OCI-LY7 (cell line): ENCODE data around the gene TMEM154. TPM values are rescaled to one million over a fixed set of nuclear protein-coding genes. Genes with fewer than 3 reads are reported as not detected.

Experiments
- BruUV-seq: library from RNA; stranded (reverse); fragments of 400-500 nt; replicated peaks from 2 replicates; lab custom pipeline; 2021; lab: Mats Ljungman, UMichigan
- CTCF ChIA-PET: fragments of 300-600 bp; sonication (Branson Sonifier 250); formaldehyde crosslinking; loops from one replicate; lab custom pipeline; 2022; ENCODE audit warnings: antibody characterized with exemption; ENCODE audit not compliant: unreplicated experiment; lab: Charles Lee
- POLR2A ChIA-PET: fragments of 300-600 bp; sonication (Branson Sonifier 250); formaldehyde crosslinking; loops from one replicate; lab custom pipeline; 2022; ENCODE audit warnings: antibody characterized with exemption; lab: Charles Lee
- DNase-seq: peaks from one replicate; pipeline ENCODE4 v3.0.0-alpha.2; 2015; ENCODE audit warnings: low spot score
- H2AFZ ChIP-seq: fragments of 200-600 bp; sonication (generic), shearing (Covaris generic); 2 replicates; pipeline ENCODE4 v1.6.1; 2014; ENCODE audit warnings: mild to moderate bottlenecking, antibody characterized with exemption, low read length, moderate library complexity
- H3K27ac ChIP-seq: fragments of 200-600 bp; sonication (generic); 2 replicates; pipeline ENCODE4 v1.5.1; 2014; ENCODE audit warnings: mixed run types, low read depth, mild to moderate bottlenecking, moderate library complexity, low read length, inconsistent platforms; ENCODE audit not compliant: poor library complexity, severe bottlenecking
- H3K36me3 ChIP-seq: fragments of 200-600 bp; sonication (generic); 2 replicates; pipeline ENCODE4 v1.6.1; 2014; ENCODE audit warnings: mild to moderate bottlenecking, antibody characterized with exemption, low read length, moderate library complexity, mixed read lengths; ENCODE audit not compliant: insufficient read depth
- H3K4me1 ChIP-seq: fragments of 200-600 bp; sonication (generic); 2 replicates; pipeline ENCODE4 v1.5.1; 2014; ENCODE audit warnings: mild to moderate bottlenecking, low read length; ENCODE audit not compliant: insufficient read depth, poor library complexity, severe bottlenecking
- H3K4me2 ChIP-seq: fragments of 200-600 bp; sonication (generic); 2 replicates; pipeline ENCODE4 v1.6.1; 2014; ENCODE audit warnings: mild to moderate bottlenecking, low read length
- H3K4me3 ChIP-seq: fragments of 200-600 bp; sonication (generic); 2 replicates; pipeline ENCODE4 v1.5.1; 2014; ENCODE audit warnings: mild to moderate bottlenecking, low read depth, low read length; ENCODE audit not compliant: poor library complexity, severe bottlenecking
- H3K79me2 ChIP-seq: fragments of 200-600 bp; sonication (generic); 2 replicates; pipeline ENCODE4 v1.6.1; 2016; ENCODE audit warnings: low read depth, mild to moderate bottlenecking, low read length, moderate library complexity, mixed read lengths; ENCODE audit not compliant: insufficient read depth
- H3K9me2 ChIP-seq: fragments of 200-600 bp; sonication (generic); 2 replicates; pipeline ENCODE4 v1.6.1; 2016; ENCODE audit warnings: mild to moderate bottlenecking, low read length, mixed read lengths; ENCODE audit not compliant: insufficient read depth
- H3K9me3 ChIP-seq: fragments of 200-600 bp; sonication (generic); 2 replicates; pipeline ENCODE4 v1.6.1; 2014; ENCODE audit warnings: mild to moderate bottlenecking, mixed run types, low read length, mixed read lengths
- H4K20me1 ChIP-seq: fragments of 200-600 bp; sonication (generic); 2 replicates; pipeline ENCODE4 v1.6.1; 2014; ENCODE audit warnings: mild to moderate bottlenecking, antibody characterized with exemption, low read length, moderate library complexity, mixed read lengths; ENCODE audit not compliant: insufficient read depth
- CTCF ChIP-seq: fragments of 200-600 bp; sonication (generic); conservative IDR thresholded peaks from 2 replicates; pipeline ENCODE4 v1.5.1; 2014; ENCODE audit warnings: mild to moderate bottlenecking, antibody characterized with exemption, low read length, moderate library complexity, mixed read lengths
- EZH2phosphoT487 ChIP-seq: fragments of 200-600 bp; sonication (generic); IDR thresholded peaks from 2 replicates; pipeline ENCODE4 v1.6.1; 2018; ENCODE audit warnings: low read depth, borderline replicate concordance, mild to moderate bottlenecking, mixed run types, antibody characterized with exemption, low read length, moderate library complexity, mixed read lengths
- intact Hi-C: fragments of 100-400 bp; cut with micrococcal nuclease; formaldehyde crosslinking; loops from one replicate; pipeline ENCODE4 v1.10.0; 2022; ENCODE audit not compliant: unreplicated experiment
- total RNA-seq, 2 experiments: library from RNA; depleted of rRNA in 1 of 2; stranded (reverse); fragments of >200 nt in 1 of 2; shearing (Covaris generic) in 1 of 2; gene quantifications; 2 replicates each; pipeline ENCODE4 v1.2.3, GENCODE V29; 2014 to 2022

The TMEM154 gene
- total RNA-seq, 2 experiments from 2014 or later, result 17.6 to 59.6 TPM

DNA sequence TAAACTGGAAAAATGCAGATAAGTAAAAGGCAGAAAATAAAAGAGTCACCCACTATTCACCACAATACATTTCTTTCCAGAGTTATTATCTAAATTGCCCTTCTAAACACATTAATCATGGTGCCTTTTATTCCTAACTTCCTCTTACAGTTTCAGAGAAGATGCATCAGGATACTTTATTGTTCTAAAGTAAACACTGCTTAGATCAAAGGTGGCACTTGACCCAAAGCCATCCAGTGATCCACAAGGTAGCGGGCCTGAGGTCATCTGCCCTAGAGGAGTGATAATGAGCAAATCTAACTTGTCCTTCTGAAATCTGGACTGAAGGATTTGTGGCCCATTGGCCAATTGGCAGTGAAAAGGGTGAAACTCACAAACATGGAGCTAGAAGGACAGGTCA lies 12.0 kb upstream of the TMEM154 start:
- Histone ChIP-seq H3K36me3 (no peaks in the 10 kb centered on the region), H3K4me3 (no peak overlapping the region), H3K9me3 (no peaks in the 10 kb centered on the region), H3K27ac (no peak overlapping the region), H2AFZ (no peak overlapping the region), H3K79me2 (no peaks in the 10 kb centered on the region), H3K4me1 (peaks cover 11% of the 10 kb centered on the region), H4K20me1 (no peaks in the 10 kb centered on the region), H3K9me2 (no peaks in the 10 kb centered on the region), H3K4me2 (no peak overlapping the region)
- DNase-seq, result no peak
- ChIA-PET POLR2A (interaction anchor here (0.6 kb wide), 1 partner anchor 80 kb away, joined by 3 read pairs; no protein-coding TSS in a partner anchor), CTCF (no interaction called here)
- intact Hi-C loops, result no loop called here
- no peak for TF ChIP-seq EZH2phosphoT487
- no TSS peak for BruUV-seq

- no peaks in the 10 kb centered on the region for H3K9me2 ChIP-seq
- no peak for DNase-seq
- intact Hi-C loops, result no loop called here
- H3K4me2 ChIP-seq, result no peak overlapping the region
- POLR2A ChIA-PET, result interaction anchor here (0.6 to 1.1 kb wide), 3 partner anchors 14 to 369 kb away, joined by 3 to 5 read pairs (median 3); no protein-coding TSS in a partner anchor
- no peak overlapping the region for H3K27ac ChIP-seq
- TF ChIP-seq CTCF, result no peak
- CTCF ChIA-PET, result no interaction called here
- no TSS peak for BruUV-seq
- H3K4me3 ChIP-seq, result no peak overlapping the region
- peaks cover 11% of the 10 kb centered on the region for H3K4me1 ChIP-seq
- H3K79me2 ChIP-seq, result no peaks in the 10 kb centered on the region
- H4K20me1 ChIP-seq, result no peaks in the 10 kb centered on the region
- H2AFZ ChIP-seq, result 0 out of 2 replicates have a peak overlapping the region, but pooled peaks have one; percentile 11
- no peaks in the 10 kb centered on the region for H3K9me3 ChIP-seq
- H3K36me3 ChIP-seq, result no peaks in the 10 kb centered on the region
Measured at GRCh38 chr4:152690706-152691651, 11.2 kb upstream of the TMEM154 start.

GRCh38 chr4:152689615-152690501 lies 10.1 kb upstream of the TMEM154 start:
- peak; percentile 33 for DNase-seq
- intact Hi-C loops, result no loop called here
- ChIA-PET CTCF (no interaction called here), POLR2A (interaction anchor here (0.6 to 1.1 kb wide), 5 partner anchors 10 to 367 kb away, joined by 3 to 5 read pairs (median 3); no protein-coding TSS in a partner anchor)
- Histone ChIP-seq H3K4me3 (no peak overlapping the region), H3K79me2 (no peaks in the 10 kb centered on the region), H4K20me1 (no peaks in the 10 kb centered on the region), H2AFZ (no peak overlapping the region; the same call in 1 of the 2 replicates), H3K9me3 (no peaks in the 10 kb centered on the region), H3K4me2 (peak overlapping the region; percentile 14), H3K36me3 (no peaks in the 10 kb centered on the region), H3K27ac (no peak overlapping the region), H3K9me2 (no peaks in the 10 kb centered on the region), H3K4me1 (peaks cover 11% of the 10 kb centered on the region)
- TF ChIP-seq CTCF, result 0 out of 2 replicates have a peak, but pooled peaks have one; percentile 13
- no peak for TF ChIP-seq EZH2phosphoT487
- BruUV-seq, result no TSS peak
